ENCODE measurements around the gene TPPP. TPM values are rescaled to one million over a fixed set of nuclear protein-coding genes. Genes with fewer than 3 reads are reported as not detected.

Gene TPPP
- total and polyA plus RNA-seq, 2 of the 13 experiments (the other 11 are each of a cell fraction or from before 2014, with no cell fraction given): 0.07 TPM; not detected in 1

DNA sequence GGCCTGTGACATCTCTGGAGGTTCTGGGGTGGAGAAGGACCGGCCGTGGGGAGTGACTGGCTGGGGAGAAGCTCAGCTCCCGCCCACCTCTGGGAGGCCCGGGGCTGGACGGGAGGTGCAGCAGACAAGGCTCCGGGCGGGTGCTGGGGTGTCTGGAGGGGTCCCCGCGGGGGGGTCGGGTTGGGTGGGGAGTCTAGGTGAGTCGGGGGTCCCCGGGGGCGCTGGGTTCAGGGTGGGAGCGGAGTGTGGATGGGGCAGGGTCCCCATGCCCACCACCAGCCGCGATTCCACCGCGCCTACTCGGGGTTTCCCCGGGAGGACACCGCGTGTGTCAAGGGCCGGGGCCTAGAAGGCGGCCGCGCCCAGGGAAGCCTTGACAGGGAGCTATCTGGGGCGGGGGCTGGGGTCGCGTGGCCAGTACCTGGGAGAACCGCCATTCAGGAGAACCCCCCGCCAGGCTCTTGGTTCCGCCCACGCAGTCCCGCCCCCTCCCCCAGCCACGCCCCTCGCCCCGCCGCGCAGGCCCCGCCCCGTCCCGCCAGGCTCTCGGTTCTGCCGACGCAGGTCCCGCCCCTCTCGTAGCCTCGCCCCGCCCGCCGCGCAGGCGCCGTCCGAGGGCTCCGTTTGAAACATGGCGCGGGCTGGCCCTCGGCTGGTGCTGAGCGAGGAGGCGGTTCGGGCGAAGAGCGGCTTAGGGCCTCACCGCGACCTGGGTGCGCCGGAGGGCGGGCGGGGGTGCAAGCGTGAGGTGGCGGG lies 81.2 kb downstream of the TPPP start, which contains the start of gene CEP72:
CEP72 (plus strand) TSS at position 610 of the 756 bp plus-strand sequence; CDS start at position 632, 22 bp downstream.
- peaks cover 69% of the 10 kb centered on the region for H3K4me1 ChIP-seq (ENCODE audit: insufficient read depth, low read length)
- WGBS (ENCODE audit: low lambda C conversion rate): 7% methylated on average over 9 of the region's 72 CpGs
- no peaks in the 10 kb centered on the region; a peak in 1 of 5 replicates for H3K27me3 ChIP-seq (ENCODE audit: control insufficient read depth in 1 of 2, insufficient read depth in 2 of 2, low read length in 2 of 2)
- H3K27ac ChIP-seq (ENCODE audit: extremely low read length, insufficient read depth, low read length): peak within 1 kb of the TSS; percentile 58
- POLR2A ChIA-PET: interaction anchor here (1.0 kb wide), 1 partner anchor 9 kb away, joined by 4 read pairs; no protein-coding TSS in a partner anchor
- H3K79me2 ChIP-seq (ENCODE audit: insufficient read depth, low read length): peaks cover 44% of the 10 kb centered on the region
- H4K20me1 ChIP-seq (ENCODE audit: insufficient read depth, low read length): no peaks in the 10 kb centered on the region
- in situ Hi-C loops (cut with HindIII; ENCODE audit: extremely low pct_ligation_motif_present, low pct_unique_long_range_greater_than_20kb): no loop called here
- CTCF ChIA-PET (ENCODE audit: low intra/inter-chr PET ratio, low total read pairs): no interaction called here
- H3K4me2 ChIP-seq (ENCODE audit: low read depth, low read length): peak within 1 kb of the TSS; percentile 86
- no peaks in the 10 kb centered on the region for H3K9me3 ChIP-seq (ENCODE audit: low read length)
- H2AFZ ChIP-seq (ENCODE audit: low read length): no peak within 1 kb of the TSS
- no TSS peak for BruUV-seq (replicated peaks)
- FAIRE-seq: no peak
- intact Hi-C loops (cut with micrococcal nuclease; ENCODE audit: unreplicated experiment): loop anchor here (2.0 to 10.0 kb wide), 2 partner anchors 77 to 139 kb away; no protein-coding TSS in a partner anchor
- H3K36me3 ChIP-seq (replicated peaks in 1 of 2; ENCODE audit: control insufficient read depth in 1 of 2, insufficient read depth in 2 of 2, low read length in 2 of 2): 0 out of 5 replicates have a peak, but pooled peaks cover 0 to 2% of the 10 kb centered on the region in 2 experiments
- peak; percentile 83 for ATAC-seq
- peak within 1 kb of the TSS; percentile 74 for H3K9ac ChIP-seq (ENCODE audit: insufficient read depth, low read depth, low read length)
- peak within 1 kb of the TSS; percentile 79 to 89 (median 84) for H3K4me3 ChIP-seq (replicated peaks in 1 of 3; ENCODE audit: insufficient read depth in 1 of 3, low read depth in 2 of 3, low read length in 3 of 3)
- DNase-seq (ENCODE audit: low spot score): peak; percentile 68
- TF ChIP-seq JUNB (CRISPR knock-in tag; IDR thresholded peaks at IDR 0.05; ENCODE audit: borderline replicate concordance): no peak
- TF ChIP-seq GATAD1 (CRISPR knock-in tag; IDR thresholded peaks at IDR 0.05): peak; percentile 80
- TF ChIP-seq ZNF331 (CRISPR knock-in tag; IDR thresholded peaks at IDR 0.05): peak; percentile 14; the same call in 1 of the 2 replicates
- TF ChIP-seq MTA3 (CRISPR knock-in tag; IDR thresholded peaks at IDR 0.05): no peak
- TF ChIP-seq, protein P1, sequence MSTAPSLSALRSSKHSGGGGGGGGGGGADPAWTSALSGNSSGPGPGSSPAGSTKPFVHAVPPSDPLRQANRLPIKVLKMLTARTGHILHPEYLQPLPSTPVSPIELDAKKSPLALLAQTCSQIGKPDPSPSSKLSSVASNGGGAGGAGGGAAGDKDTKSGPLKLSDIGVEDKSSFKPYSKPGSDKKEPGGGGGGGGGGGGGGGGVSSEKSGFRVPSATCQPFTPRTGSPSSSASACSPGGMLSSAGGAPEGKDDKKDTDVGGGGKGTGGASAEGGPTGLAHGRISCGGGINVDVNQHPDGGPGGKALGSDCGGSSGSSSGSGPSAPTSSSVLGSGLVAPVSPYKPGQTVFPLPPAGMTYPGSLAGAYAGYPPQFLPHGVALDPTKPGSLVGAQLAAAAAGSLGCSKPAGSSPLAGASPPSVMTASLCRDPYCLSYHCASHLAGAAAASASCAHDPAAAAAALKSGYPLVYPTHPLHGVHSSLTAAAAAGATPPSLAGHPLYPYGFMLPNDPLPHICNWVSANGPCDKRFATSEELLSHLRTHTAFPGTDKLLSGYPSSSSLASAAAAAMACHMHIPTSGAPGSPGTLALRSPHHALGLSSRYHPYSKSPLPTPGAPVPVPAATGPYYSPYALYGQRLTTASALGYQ (CRISPR knock-in tag; IDR thresholded peaks at IDR 0.05): 0 out of 2 replicates have a peak, but pooled peaks have one; percentile 19
- TF ChIP-seq KLF12 (CRISPR knock-in tag; IDR thresholded peaks at IDR 0.05; ENCODE audit: borderline replicate concordance): peak; percentile 69; the same call in 1 of the 2 replicates
- TF ChIP-seq CENPX (CRISPR knock-in tag; IDR thresholded peaks at IDR 0.05): no peak
- no peak for TF ChIP-seq ZFP1 (CRISPR knock-in tag; IDR thresholded peaks at IDR 0.05)
- TF ChIP-seq KAT8 (CRISPR knock-in tag; IDR thresholded peaks at IDR 0.05): no peak
- no peak for TF ChIP-seq JUND (CRISPR knock-in tag; IDR thresholded peaks at IDR 0.05)
- TF ChIP-seq, protein P2, sequence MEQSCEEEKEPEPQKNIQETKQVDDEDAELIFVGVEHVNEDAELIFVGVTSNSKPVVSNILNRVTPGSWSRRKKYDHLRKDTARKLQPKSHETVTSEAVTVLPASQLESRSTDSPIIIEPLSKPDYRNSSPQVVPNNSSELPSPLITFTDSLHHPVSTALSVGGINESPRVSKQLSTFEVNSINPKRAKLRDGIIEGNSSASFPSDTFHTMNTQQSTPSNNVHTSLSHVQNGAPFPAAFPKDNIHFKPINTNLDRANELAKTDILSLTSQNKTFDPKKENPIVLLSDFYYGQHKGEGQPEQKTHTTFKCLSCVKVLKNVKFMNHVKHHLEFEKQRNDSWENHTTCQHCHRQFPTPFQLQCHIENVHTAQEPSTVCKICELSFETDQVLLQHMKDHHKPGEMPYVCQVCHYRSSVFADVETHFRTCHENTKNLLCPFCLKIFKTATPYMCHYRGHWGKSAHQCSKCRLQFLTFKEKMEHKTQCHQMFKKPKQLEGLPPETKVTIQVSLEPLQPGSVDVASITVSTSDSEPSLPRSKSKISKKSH (CRISPR knock-in tag; IDR thresholded peaks at IDR 0.05; ENCODE audit: borderline replicate concordance): no peak
- no peak for TF ChIP-seq SP5 (CRISPR knock-in tag; IDR thresholded peaks at IDR 0.05; ENCODE audit: borderline replicate concordance, low read depth)
- TF ChIP-seq, protein P3, sequence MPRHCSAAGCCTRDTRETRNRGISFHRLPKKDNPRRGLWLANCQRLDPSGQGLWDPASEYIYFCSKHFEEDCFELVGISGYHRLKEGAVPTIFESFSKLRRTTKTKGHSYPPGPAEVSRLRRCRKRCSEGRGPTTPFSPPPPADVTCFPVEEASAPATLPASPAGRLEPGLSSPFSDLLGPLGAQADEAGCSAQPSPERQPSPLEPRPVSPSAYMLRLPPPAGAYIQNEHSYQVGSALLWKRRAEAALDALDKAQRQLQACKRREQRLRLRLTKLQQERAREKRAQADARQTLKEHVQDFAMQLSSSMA (CRISPR knock-in tag; IDR thresholded peaks at IDR 0.05): no peak
- TF ChIP-seq, protein P4, sequence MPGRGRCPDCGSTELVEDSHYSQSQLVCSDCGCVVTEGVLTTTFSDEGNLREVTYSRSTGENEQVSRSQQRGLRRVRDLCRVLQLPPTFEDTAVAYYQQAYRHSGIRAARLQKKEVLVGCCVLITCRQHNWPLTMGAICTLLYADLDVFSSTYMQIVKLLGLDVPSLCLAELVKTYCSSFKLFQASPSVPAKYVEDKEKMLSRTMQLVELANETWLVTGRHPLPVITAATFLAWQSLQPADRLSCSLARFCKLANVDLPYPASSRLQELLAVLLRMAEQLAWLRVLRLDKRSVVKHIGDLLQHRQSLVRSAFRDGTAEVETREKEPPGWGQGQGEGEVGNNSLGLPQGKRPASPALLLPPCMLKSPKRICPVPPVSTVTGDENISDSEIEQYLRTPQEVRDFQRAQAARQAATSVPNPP (CRISPR knock-in tag; IDR thresholded peaks at IDR 0.05): no peak
- TF ChIP-seq SP2 (CRISPR knock-in tag; IDR thresholded peaks at IDR 0.05): peak; percentile 31; the same call in 1 of the 2 replicates
- TF ChIP-seq, protein P5, sequence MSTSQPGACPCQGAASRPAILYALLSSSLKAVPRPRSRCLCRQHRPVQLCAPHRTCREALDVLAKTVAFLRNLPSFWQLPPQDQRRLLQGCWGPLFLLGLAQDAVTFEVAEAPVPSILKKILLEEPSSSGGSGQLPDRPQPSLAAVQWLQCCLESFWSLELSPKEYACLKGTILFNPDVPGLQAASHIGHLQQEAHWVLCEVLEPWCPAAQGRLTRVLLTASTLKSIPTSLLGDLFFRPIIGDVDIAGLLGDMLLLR (CRISPR knock-in tag; IDR thresholded peaks at IDR 0.05): 0 out of 2 replicates have a peak, but pooled peaks have one; percentile 14
- peak; percentile 57; the same call in 1 of the 2 replicates for TF ChIP-seq ZFY (CRISPR knock-in tag; IDR thresholded peaks at IDR 0.05)
- TF ChIP-seq ZNF235 (CRISPR knock-in tag; IDR thresholded peaks at IDR 0.05; ENCODE audit: borderline replicate concordance): no peak
- TF ChIP-seq ZNF549 (CRISPR knock-in tag; IDR thresholded peaks at IDR 0.05): no peak

Measured in HepG2 (cell line).